NT2/D1 (cell line): ENCODE data around the gene TCERG1.

Experiments used
- SUZ12 ChIP-seq: IDR thresholded peaks from 2 replicates; pipeline ENCODE4 v1.6.1; 2011; ENCODE audit not compliant: insufficient read length, insufficient read depth; ENCODE audit errors: extremely low read depth
- YY1 ChIP-seq: IDR thresholded peaks from 2 replicates; pipeline ENCODE4 v1.6.1; 2011; ENCODE audit not compliant: insufficient read length, insufficient read depth
- ZNF274 ChIP-seq: IDR thresholded peaks from 2 replicates; pipeline ENCODE4 v1.6.1; 2011; ENCODE audit warnings: mild to moderate bottlenecking, low read depth, low read length

DNA sequence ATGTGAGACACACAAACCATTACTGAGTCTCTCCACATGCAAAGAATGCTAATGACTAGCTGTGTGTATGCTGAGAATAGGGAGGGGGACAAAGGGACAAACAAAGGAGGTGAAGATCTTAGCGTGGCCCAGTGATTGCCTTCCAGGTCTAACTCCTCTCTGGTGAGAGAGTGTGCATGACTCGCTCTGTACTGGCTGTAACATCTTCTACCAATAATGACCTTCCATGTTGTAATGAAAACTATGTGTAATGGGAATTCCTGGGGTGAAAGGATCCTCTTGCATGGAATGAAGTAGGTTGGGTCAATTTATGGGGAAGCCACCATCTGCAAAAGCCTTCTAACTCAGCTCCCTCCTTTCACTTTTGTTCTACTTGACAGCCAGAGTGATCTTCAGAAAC, 93.3 kb downstream of the TCERG1 start:
- TF ChIP-seq YY1 (no peak), SUZ12 (no peak), ZNF274 (no peak)
